Dermis blood vessel endothelial cell (primary cell): ENCODE results near the gene CFAP43. TPM values are rescaled to one million over a fixed set of nuclear protein-coding genes. Genes with fewer than 3 reads are reported as not detected.
"Not testable (repeated sequence)": the region's sequence is repeated elsewhere in the genome, so short reads cannot be mapped to it uniquely, and the experiment has no call there.

Experiments
- DNase-seq: peaks from one replicate; pipeline ENCODE4 v3.0.0; 2010
- total RNA-seq: library from RNA; depleted of rRNA; stranded (reverse); fragments of >200 nt; gene quantifications from 2 replicates; pipeline ENCODE4 v1.2.3, GENCODE V29; 2014

CFAP43 gene
- total RNA-seq, 1 donor from 2014 or later, result not detected

DNA sequence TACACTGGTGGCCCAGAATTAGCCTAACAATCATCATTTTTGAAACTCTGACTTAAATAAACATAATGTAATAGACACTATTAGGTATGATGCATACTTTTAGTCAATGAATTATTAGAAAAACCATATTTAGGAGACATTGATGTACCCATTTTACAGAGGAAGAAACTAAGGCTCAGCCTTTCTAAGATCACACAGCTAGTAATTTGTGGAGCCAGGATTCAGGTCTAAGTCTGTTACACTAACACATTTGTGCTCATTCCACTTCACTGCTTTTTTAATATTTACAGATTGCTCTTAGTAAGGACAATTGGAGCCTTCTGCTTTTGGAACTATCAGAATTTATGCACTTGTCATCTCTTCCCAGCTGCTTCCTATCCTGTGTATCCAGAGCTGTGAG is 8.9 kb downstream of the CFAP43 start:
- DNase-seq, result no peak

- DNase-seq, result no peak
Observed at GRCh38 chr10:104220522-104220921, 11.6 kb downstream of the CFAP43 start.

- DNase-seq, result no peak
Observed at GRCh38 chr10:104218751-104219150, 13.4 kb downstream of the CFAP43 start.

DNA sequence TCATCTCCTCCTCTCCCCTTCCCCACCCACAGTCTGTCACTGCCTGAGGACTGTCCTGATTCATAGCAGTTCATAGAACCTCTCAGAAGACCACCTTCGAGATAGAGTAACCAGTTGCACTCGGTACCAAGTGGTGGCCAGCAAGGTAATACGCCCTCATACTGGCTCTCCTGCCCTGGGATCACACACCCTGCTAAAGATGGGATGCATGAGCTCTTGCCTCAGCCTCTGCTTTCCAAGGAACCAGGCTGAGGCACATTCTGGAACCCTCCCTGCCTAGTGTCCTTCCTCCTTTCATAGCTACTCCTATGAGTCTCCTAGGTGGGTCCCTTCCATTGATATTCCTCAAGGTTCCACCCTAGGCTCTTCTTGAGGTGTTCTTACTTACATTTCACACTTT is 15.5 kb downstream of the CFAP43 start:
- no peak for DNase-seq

- peak; percentile 70 for DNase-seq
Observed at GRCh38 chr10:104209575-104210198, 22.5 kb downstream of the CFAP43 start.

- no peak for DNase-seq
Observed at GRCh38 chr10:104208730-104209129, 23.4 kb downstream of the CFAP43 start.

GRCh38 chr10:104202231-104202630 is 29.9 kb downstream of the CFAP43 start:
- DNase-seq, result no peak

DNA sequence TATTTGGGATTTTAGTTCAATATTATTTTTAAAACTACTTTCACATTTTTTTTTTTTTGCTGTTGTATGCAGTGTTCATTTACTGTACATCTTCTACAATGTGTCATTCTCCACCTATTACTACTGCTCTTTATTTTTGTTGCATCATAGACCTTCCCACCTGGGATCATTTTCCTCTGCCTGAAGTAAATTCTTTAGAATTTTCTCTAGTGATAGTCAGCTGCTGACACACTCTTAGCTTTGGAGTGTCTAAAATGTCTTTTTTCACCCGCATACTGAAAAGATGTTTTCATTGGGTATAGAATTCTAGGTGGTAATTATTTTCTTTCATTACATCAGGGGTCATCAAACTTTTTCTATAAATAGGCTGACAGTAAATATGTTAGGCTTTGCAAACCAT is 30.5 kb downstream of the CFAP43 start:
- DNase-seq, result no peak

DNA sequence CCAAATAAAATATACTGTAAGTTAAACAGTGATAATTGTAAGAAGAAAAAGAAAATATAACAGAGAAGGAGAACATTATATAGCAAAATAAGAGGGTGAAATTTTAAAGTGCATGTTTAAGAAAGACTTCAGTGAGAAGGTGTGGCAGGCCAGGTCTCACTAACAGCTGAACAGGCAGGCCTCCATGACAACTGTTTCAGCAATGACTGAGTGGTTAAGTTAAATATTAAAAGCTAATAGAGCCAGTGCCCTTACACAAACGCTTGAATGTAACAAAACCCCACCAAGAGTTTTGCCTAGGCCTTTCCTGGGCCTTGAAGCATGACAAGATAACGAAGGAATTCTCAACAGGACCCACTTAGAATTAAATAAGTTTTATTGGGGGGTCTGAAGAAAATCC is 32.6 kb downstream of the CFAP43 start:
- DNase-seq, result no peak

GRCh38 chr10:104197364-104197763 is 34.8 kb downstream of the CFAP43 start:
- no peak for DNase-seq

DNA sequence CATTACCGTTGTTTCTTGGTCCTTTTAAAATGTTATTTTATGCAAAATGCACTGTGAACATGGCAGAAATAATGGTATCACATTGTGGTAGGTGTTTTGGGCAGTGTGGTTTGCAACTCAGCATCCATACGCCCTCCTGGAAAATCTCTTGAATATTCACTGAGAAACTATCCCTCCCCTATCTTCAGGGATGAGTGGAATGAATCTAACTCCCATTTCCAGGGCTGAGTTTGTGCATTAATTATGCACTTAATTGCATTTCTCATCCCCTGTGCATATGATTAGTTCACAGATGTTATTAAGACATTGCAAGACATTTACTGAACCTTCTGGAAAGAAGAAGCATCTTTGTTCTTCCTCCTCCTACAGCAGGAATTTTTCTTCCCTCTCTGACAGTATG is 36.5 kb downstream of the CFAP43 start:
- no peak for DNase-seq

GRCh38 chr10:104193787-104194186 is 38.4 kb downstream of the CFAP43 start:
- no peak for DNase-seq

DNA sequence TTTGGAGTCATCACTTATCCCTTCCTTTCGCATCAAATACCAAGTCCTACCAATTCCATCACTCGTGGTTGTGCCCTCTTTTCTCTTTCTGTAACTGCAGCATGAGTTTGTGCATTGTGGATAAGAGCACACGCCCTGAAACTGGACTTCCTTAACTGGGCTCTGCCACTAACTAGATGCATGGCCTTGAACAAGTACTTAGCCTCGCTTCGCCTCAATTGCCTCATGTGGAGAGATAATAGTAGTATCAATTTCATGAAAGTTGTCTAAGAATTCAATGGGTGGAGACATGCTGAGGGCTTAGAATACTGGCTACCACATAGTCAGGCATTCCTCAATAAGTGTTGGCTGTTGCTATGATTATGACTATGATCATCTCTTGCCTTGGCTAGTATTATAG is 41.5 kb downstream of the CFAP43 start:
- no peak for DNase-seq

DNA sequence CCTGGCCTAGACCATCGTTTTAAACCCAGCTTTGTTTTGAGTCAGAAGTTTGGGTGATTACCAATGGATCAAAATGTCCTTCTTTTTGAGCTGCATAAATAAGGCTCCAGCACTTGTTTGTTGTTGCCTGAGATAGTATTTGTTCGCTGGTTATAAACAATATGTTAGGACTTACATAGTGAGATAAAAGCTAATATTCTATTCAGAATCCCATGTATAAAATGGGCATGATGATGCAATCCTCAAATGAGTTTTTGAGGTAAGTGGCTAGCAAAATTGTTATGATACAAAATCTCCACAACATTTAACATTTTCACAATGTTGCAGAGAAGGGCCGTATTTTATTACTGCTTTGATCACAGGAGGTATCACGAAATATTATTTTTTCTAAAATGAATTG is 48.5 kb downstream of the CFAP43 start:
- no peak for DNase-seq

- not testable (repeated sequence) for DNase-seq
Observed at GRCh38 chr10:104174136-104174535, 58.0 kb downstream of the CFAP43 start.

DNA sequence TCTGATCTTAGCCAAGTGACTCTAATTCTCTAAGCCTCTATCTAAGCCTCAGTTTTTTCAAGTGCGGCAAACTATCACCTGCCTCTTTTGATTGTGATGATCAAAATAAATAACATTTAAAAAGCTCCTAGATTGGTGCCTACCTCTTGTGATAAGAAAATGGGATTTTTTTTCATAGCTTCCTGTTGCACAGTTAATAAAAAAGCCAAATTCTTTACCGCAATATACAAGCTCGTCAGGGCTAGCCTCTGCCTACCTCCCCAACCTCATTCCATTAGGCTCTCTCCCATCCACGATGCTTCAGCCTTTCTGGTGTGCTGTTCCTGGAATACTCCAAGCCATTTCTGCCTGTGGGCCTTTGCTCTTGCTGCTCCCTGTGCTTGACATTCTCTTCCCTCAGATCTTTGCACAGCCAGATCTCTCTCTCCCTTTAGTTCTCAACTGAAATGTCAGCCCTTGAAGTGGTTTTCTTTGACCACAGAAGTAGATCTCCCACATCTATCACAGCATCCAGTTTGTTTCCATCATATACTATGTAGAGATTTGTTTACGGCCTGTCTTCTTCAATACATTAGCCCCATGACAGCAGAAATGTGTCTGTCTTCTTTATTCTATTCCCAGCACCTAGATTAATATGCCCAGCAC is 61.4 kb downstream of the CFAP43 start:
- DNase-seq, result no peak

- no peak for DNase-seq
Observed at GRCh38 chr10:104155591-104155990, 76.6 kb downstream of the CFAP43 start.

GRCh38 chr10:104151737-104152136 is 80.4 kb downstream of the CFAP43 start:
- DNase-seq, result no peak

GRCh38 chr10:104150139-104150538 is 82.0 kb downstream of the CFAP43 start:
- DNase-seq, result no peak

GRCh38 chr10:104146882-104147281 is 85.3 kb downstream of the CFAP43 start:
- no peak for DNase-seq

DNA sequence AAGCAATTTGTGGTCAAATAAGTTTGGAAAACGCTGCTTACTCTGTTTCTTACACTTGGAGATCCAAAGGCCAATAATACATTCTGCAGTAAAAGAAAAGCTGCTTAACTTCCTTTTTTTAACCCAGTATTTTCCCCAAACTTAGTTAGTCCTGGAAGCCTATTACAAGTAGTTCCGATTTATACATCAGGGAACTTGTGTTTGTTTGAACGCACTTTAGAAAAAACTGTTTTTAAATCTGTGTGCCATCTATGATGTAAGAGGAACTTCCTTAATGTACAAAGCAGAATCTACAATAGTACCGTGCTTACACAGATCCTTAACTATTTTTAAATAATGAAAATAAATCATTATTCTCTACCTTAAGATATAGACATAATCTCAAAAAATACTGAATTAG is 87.2 kb downstream of the CFAP43 start:
- no peak for DNase-seq

DNA sequence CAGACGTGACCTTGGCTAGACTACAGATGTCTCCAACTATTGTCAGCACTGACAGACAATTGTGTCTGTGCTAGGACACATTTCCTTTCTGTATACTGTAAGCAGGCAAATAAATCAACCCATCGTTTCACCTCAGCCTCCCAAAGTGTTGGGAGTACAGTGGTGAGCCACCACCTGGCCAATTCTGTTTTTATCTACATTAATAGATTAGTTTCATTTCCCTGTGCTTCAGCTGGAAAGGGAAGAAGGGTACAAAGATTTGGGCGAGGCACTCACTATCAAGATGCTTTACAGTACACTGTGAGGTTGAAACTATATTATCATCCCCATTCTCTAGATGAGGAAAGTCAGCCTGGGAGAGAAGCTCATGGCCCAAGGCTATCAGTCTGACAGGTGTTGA is 88.3 kb downstream of the CFAP43 start:
- DNase-seq, result no peak

GRCh38 chr10:104142081-104142480 is 90.1 kb downstream of the CFAP43 start:
- DNase-seq, result no peak

- peak; percentile 25 for DNase-seq
Observed at GRCh38 chr10:104139221-104139620, 92.9 kb downstream of the CFAP43 start.

DNA sequence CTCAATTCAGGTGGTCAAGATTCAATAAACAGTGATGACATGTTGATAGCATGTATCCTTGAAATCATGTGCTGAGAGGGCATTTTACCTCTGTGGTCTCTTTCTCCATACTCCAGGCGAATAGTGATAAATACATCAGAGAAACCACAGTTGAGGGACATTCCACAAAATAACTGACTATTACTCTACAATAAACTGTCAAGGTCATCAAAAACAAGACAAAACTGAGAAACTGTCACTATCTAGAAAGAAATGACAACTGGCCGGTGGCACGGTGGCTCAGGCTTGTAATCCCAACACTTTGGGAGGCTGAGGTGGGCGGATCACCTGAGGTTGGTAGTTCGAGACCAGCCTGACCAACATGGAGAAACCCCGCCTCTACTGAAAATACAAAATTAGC is 94.0 kb downstream of the CFAP43 start:
- no peak for DNase-seq
